SK-N-SH (cell line): ENCODE data around the gene ARID5A.

Source experiments
- CTCF ChIP-seq: fragments of 200-600 bp; sonication (generic); IDR thresholded peaks from 2 replicates; pipeline ENCODE4 v1.6.1; 2017; ENCODE audit warnings: antibody characterized with exemption, mild to moderate bottlenecking, moderate library complexity
- FOXJ3 ChIP-seq: sonication (generic); formaldehyde crosslinking; IDR thresholded peaks from 2 replicates; pipeline ENCODE4 v1.5.1; 2020; ENCODE audit warnings: mild to moderate bottlenecking, missing genetic modification reagents
- GABPA ChIP-seq: IDR thresholded peaks from 2 replicates; pipeline ENCODE4 v1.4.0; 2012; ENCODE audit warnings: low read depth, mild to moderate bottlenecking
- MEF2A ChIP-seq: IDR thresholded peaks from 2 replicates; pipeline ENCODE4 v1.4.0; 2012; ENCODE audit warnings: low read depth, borderline replicate concordance
- POLR2AphosphoS5 ChIP-seq: IDR thresholded peaks from 2 replicates; pipeline ENCODE4 v1.6.1; 2012; ENCODE audit warnings: low read depth, low read length
- RXRA ChIP-seq: IDR thresholded peaks from 2 replicates; pipeline ENCODE4 v1.4.0; 2012; ENCODE audit warnings: low read depth, mild to moderate bottlenecking, borderline replicate concordance
- TAF1 ChIP-seq: IDR thresholded peaks from 2 replicates; pipeline ENCODE4 v1.6.1; 2012; ENCODE audit warnings: low read depth, mild to moderate bottlenecking, low read length, moderate library complexity, borderline replicate concordance

- TF ChIP-seq GABPA = no peak
- TF ChIP-seq TAF1 = no peak
- no peak for TF ChIP-seq MEF2A
- TF ChIP-seq POLR2AphosphoS5 = no peak
- no peak for TF ChIP-seq FOXJ3
- TF ChIP-seq CTCF = no peak
- TF ChIP-seq RXRA = no peak
Observed at GRCh38 chr2:96522304-96523203, 14.0 kb upstream of the ARID5A start.
